H9 (cell line): Measurements from ENCODE around the gene CALY. TPM values are rescaled to one million over a fixed set of nuclear protein-coding genes. Genes with fewer than 3 reads are reported as not detected.
A peak's percentile ranks its signal among the peaks of the same experiment; 100 is the strongest.

Source experiments
- DNase-seq: peaks from one replicate; pipeline ENCODE4 v3.0.0-alpha.2; 2017
- H2AFZ ChIP-seq: one replicate; pipeline ENCODE4 v1.6.1; 2013; ENCODE audit warnings: mild to moderate bottlenecking, low read length, control low read depth, moderate library complexity
- H2AK5ac ChIP-seq: 2 replicates; pipeline ENCODE4 v1.6.1; 2013; ENCODE audit warnings: low read length, control low read depth, mixed read lengths; ENCODE audit not compliant: insufficient read length
- H2BK120ac ChIP-seq: one replicate; pipeline ENCODE4 v1.6.1; 2013; ENCODE audit warnings: low read depth, mild to moderate bottlenecking, low read length, control low read depth, inconsistent platforms; ENCODE audit not compliant: poor library complexity, severe bottlenecking
- H2BK12ac ChIP-seq: 2 replicates; pipeline ENCODE4 v1.6.1; 2013; ENCODE audit warnings: low read length, control low read depth, mixed read lengths, low read depth; ENCODE audit not compliant: insufficient read length
- H2BK15ac ChIP-seq: 2 replicates; pipeline ENCODE4 v1.6.1; 2013; ENCODE audit warnings: low read depth, low read length, control low read depth
- H2BK20ac ChIP-seq: one replicate; pipeline ENCODE4 v1.6.1; 2013; ENCODE audit warnings: low read depth, mild to moderate bottlenecking, low read length, control low read depth, inconsistent platforms; ENCODE audit not compliant: poor library complexity, severe bottlenecking
- H2BK5ac ChIP-seq: 2 replicates; pipeline ENCODE4 v1.6.1; 2013; ENCODE audit warnings: low read length, control low read depth, mixed read lengths; ENCODE audit not compliant: insufficient read length
- H3K14ac ChIP-seq: 2 replicates; pipeline ENCODE4 v1.6.1; 2013; ENCODE audit warnings: low read length, control low read depth; ENCODE audit not compliant: insufficient read depth
- H3K18ac ChIP-seq: 2 replicates; pipeline ENCODE4 v1.6.1; 2013; ENCODE audit warnings: low read depth, mild to moderate bottlenecking, mixed read lengths, low read length, control low read depth; ENCODE audit not compliant: insufficient read length
- H3K23ac ChIP-seq: 2 replicates; pipeline ENCODE4 v1.6.1; 2013; ENCODE audit warnings: low read length, control low read depth, mixed read lengths, low read depth; ENCODE audit not compliant: insufficient read length
- H3K23me2 ChIP-seq: 2 replicates; pipeline ENCODE4 v1.6.1; 2013; ENCODE audit warnings: low read depth, mild to moderate bottlenecking, mixed read lengths, low read length, control low read depth; ENCODE audit not compliant: insufficient read length, poor library complexity, severe bottlenecking
- H3K27ac ChIP-seq: 2 replicates; pipeline ENCODE4 v1.5.1; 2013; ENCODE audit warnings: low read length, control low read depth, mixed read lengths, low read depth; ENCODE audit not compliant: insufficient read length
- H3K27me3 ChIP-seq: 2 replicates; pipeline ENCODE4 v1.6.1; 2013; ENCODE audit warnings: low read length, control low read depth, inconsistent platforms; ENCODE audit not compliant: insufficient read depth
- H3K4ac ChIP-seq: 2 replicates; pipeline ENCODE4 v1.6.1; 2013; ENCODE audit warnings: low read depth, mild to moderate bottlenecking, control low read depth, inconsistent platforms, low read length, moderate library complexity
- H3K4me1 ChIP-seq: 2 replicates; pipeline ENCODE4 v1.6.1; 2013; ENCODE audit warnings: low read length, control low read depth, inconsistent platforms; ENCODE audit not compliant: insufficient read depth
- H3K4me2 ChIP-seq: 2 replicates; pipeline ENCODE4 v1.6.1; 2013; ENCODE audit warnings: low read length, control low read depth, mixed read lengths; ENCODE audit not compliant: insufficient read length, insufficient read depth
- H3K56ac ChIP-seq: 2 replicates; pipeline ENCODE4 v1.6.1; 2013; ENCODE audit warnings: low read depth, mild to moderate bottlenecking, mixed read lengths, low read length, control low read depth; ENCODE audit not compliant: insufficient read length
- H3K79me1 ChIP-seq: 2 replicates; pipeline ENCODE4 v1.6.1; 2013; ENCODE audit warnings: low read depth, mild to moderate bottlenecking, moderate library complexity, low read length, control low read depth, inconsistent platforms; ENCODE audit not compliant: insufficient read depth, poor library complexity, severe bottlenecking
- H3K79me2 ChIP-seq: 2 replicates; pipeline ENCODE4 v1.6.1; 2013; ENCODE audit warnings: low read length, control low read depth, inconsistent platforms; ENCODE audit not compliant: insufficient read depth
- H3K9ac ChIP-seq: 2 replicates; pipeline ENCODE4 v1.6.1; 2013; ENCODE audit warnings: low read length, control low read depth, mixed read lengths; ENCODE audit not compliant: insufficient read length; ENCODE audit errors: extremely low read depth
- H3K9me3 ChIP-seq: one replicate; pipeline ENCODE4 v1.6.1; 2013; ENCODE audit warnings: low read depth, low read length, inconsistent platforms; ENCODE audit not compliant: control insufficient read depth
- H3T11ph ChIP-seq: one replicate; pipeline ENCODE4 v1.6.1; 2013; ENCODE audit warnings: mild to moderate bottlenecking, low read length, control low read depth, inconsistent platforms
- H4K20me1 ChIP-seq: one replicate; pipeline ENCODE4 v1.6.1; 2013; ENCODE audit not compliant: control insufficient read depth, insufficient read length, insufficient read depth
- H4K5ac ChIP-seq: 2 replicates; pipeline ENCODE4 v1.6.1; 2013; ENCODE audit warnings: low read depth, mild to moderate bottlenecking, mixed read lengths, low read length, control low read depth; ENCODE audit not compliant: insufficient read length
- H4K8ac ChIP-seq: replicated peaks from 2 replicates; pipeline ENCODE4 v1.6.1; 2013; ENCODE audit warnings: low read length, control low read depth, mixed read lengths, low read depth; ENCODE audit not compliant: insufficient read length
- H4K91ac ChIP-seq: 2 replicates; pipeline ENCODE4 v1.6.1; 2013; ENCODE audit warnings: low read depth, mild to moderate bottlenecking, moderate library complexity, mixed read lengths, low read length, control low read depth; ENCODE audit not compliant: insufficient read length
- H3K27ac Mint-ChIP-seq, 3 experiments: 2 replicates in 2 of 3; 3 replicates in 1 of 3; pipeline ENCODE4 v1.8.0; 2020 to 2021; ENCODE audit warnings: mixed read lengths in 3 of 3, mild to moderate bottlenecking in 1 of 3, moderate library complexity in 1 of 3
- H3K27me3 Mint-ChIP-seq: 2 replicates; pipeline ENCODE4 v1.8.0; 2021; ENCODE audit warnings: low read depth, mild to moderate bottlenecking, moderate library complexity, mixed read lengths
- H3K36me3 Mint-ChIP-seq, 3 experiments: 2 replicates in 2 of 3; 3 replicates in 1 of 3; pipeline ENCODE4 v1.8.0; 2020 to 2021; ENCODE audit warnings: low read depth in 3 of 3, mixed read lengths in 3 of 3; ENCODE audit not compliant: insufficient read depth in 1 of 3
- H3K4me1 Mint-ChIP-seq, 2 experiments: 2 replicates each; pipeline ENCODE4 v1.8.0; 2020; ENCODE audit warnings: mixed read lengths in 2 of 2
- H3K4me3 Mint-ChIP-seq, 2 experiments: 2 replicates in 1 of 2; 3 replicates in 1 of 2; pipeline ENCODE4 v1.8.0; 2020 to 2021; ENCODE audit warnings: mild to moderate bottlenecking in 2 of 2, mixed read lengths in 2 of 2, moderate library complexity in 1 of 2
- H3K9me3 Mint-ChIP-seq, 2 experiments: 2 replicates in 1 of 2; 3 replicates in 1 of 2; pipeline ENCODE4 v1.8.0; 2020; ENCODE audit warnings: mild to moderate bottlenecking in 2 of 2, mixed read lengths in 2 of 2, moderate library complexity in 1 of 2
- WGBS: extraction: QIAGEN DNeasy Blood & Tissue Kit; methylation state at CpG from one replicate; pipeline ENCODE4 v1.1.7; 2013; ENCODE audit warnings: missing lambda C conversion rate, low lambda C conversion rate, mixed read lengths; ENCODE audit not compliant: insufficient read length; ENCODE audit errors: extremely low coverage; 5-methylcytosine and 5-hydroxymethylcytosine counted together
- total RNA-seq: library from RNA; stranded (reverse); gene quantifications from 2 replicates; pipeline ENCODE4 v1.2.1, GENCODE V29; 2021
- TF ChIP-seq, protein P1 (sequence below): fragments of 200-600 bp; sonication (generic); conservative IDR thresholded peaks from 3 replicates; pipeline ENCODE4 v1.8.0; 2021; ENCODE audit warnings: antibody characterized with exemption, mild to moderate bottlenecking

CALY gene
- total RNA-seq, 1 experiment from 2014 or later, result 2.9 TPM

- Histone ChIP-seq H2AFZ (no peak overlapping the region), H4K20me1 (no peaks in the 10 kb centered on the region), H2BK20ac (no peak overlapping the region), H3K4ac (no peak overlapping the region), H3K79me2 (no peaks in the 10 kb centered on the region), H4K5ac (no peak overlapping the region), H3K4me1 (no peaks in the 10 kb centered on the region), H2BK5ac (no peak overlapping the region), H3K14ac (no peak overlapping the region), H3K9me3 (no peaks in the 10 kb centered on the region), H3K27ac (no peak overlapping the region), H2BK15ac (no peak overlapping the region), H3K56ac (no peak overlapping the region), H2AK5ac (no peak overlapping the region), H3K23me2 (peaks cover 7% of the 10 kb centered on the region), H2BK120ac (no peak overlapping the region), H2BK12ac (no peak overlapping the region), H3K4me2 (peak overlapping the region; percentile 37), H3K23ac (no peak overlapping the region), H3T11ph (no peak overlapping the region), H3K79me1 (no peaks in the 10 kb centered on the region), H3K18ac (no peak overlapping the region), H4K8ac (no peak overlapping the region), H3K9ac (no peak overlapping the region), H3K27me3 (no peaks in the 10 kb centered on the region; the same call in 1 of the 2 replicates), H4K91ac (no peak overlapping the region)
- DNase-seq, result no peak
- WGBS, result no CpG with 5 or more reads among the region's 25 CpGs
- no peaks in the 10 kb centered on the region for H3K9me3 Mint-ChIP-seq
- TF ChIP-seq, protein P1, sequence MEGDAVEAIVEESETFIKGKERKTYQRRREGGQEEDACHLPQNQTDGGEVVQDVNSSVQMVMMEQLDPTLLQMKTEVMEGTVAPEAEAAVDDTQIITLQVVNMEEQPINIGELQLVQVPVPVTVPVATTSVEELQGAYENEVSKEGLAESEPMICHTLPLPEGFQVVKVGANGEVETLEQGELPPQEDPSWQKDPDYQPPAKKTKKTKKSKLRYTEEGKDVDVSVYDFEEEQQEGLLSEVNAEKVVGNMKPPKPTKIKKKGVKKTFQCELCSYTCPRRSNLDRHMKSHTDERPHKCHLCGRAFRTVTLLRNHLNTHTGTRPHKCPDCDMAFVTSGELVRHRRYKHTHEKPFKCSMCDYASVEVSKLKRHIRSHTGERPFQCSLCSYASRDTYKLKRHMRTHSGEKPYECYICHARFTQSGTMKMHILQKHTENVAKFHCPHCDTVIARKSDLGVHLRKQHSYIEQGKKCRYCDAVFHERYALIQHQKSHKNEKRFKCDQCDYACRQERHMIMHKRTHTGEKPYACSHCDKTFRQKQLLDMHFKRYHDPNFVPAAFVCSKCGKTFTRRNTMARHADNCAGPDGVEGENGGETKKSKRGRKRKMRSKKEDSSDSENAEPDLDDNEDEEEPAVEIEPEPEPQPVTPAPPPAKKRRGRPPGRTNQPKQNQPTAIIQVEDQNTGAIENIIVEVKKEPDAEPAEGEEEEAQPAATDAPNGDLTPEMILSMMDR, result no peak
- H3K4me3 Mint-ChIP-seq, result no peak overlapping the region; a peak in 1 of 5 replicates
- peaks cover 11% of the 10 kb centered on the region for H3K27me3 Mint-ChIP-seq
- H3K27ac Mint-ChIP-seq, result peak overlapping the region in 1 of 3 experiments; percentile 48; a peak in 1 of 7 replicates
- peaks cover 3 to 7% of the 10 kb centered on the region in 2 experiments; a peak in 3 of 4 replicates for H3K4me1 Mint-ChIP-seq
- H3K36me3 Mint-ChIP-seq, result peaks cover 3 to 17% (median 11%) of the 10 kb centered on the region in 3 experiments; a peak in 6 of 7 replicates
Observed at GRCh38 chr10:133277277-133277992, 59.3 kb downstream of the CALY start.
